DMS79 (cell line): ENCODE data around the gene PRMT3.
A peak's percentile ranks its signal among the peaks of the same experiment; 100 is the strongest.
"Not testable (repeated sequence)": the region's sequence is repeated elsewhere in the genome, so short reads cannot be mapped to it uniquely, and the experiment has no call there.

Experiments used
- DNase-seq: peaks from one replicate; lab custom pipeline; 2025; lab: John Stamatoyannopoulos, UW

PRMT3 gene

DNA sequence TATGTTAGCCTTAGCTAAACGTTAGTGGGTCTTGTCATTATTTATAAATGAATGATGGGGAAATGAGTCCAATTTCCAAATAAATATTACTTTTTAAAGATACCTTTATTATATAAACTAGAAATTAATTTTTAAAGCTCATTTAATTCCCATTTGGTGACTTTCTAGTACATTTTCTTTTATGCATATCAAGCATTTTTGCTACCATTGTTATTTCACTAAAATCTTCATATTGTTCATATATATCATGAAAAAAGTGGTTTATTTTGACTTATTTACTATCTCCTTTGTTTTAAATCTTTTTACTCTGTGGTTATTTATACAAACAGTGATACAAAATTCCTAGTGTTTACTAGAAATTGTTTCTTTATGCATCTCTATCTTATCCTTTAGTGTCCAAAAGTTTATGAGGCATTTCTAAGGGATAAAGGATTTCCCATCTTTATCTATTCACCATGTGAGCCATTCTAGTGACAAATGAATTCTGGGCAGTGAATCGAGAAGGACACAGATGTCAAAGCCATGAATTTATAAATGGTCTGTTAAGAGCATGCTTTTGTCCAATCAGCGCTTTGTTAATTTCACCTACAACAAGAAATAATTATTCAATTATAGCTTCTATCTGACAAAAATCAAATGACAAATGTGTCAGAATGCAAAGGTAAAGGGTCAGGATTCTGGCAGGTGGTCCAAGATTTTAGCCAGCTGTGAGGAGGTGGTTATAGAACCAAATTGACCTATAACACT lies 70.6 kb downstream of the PRMT3 start:
- DNase-seq: no peak

DNA sequence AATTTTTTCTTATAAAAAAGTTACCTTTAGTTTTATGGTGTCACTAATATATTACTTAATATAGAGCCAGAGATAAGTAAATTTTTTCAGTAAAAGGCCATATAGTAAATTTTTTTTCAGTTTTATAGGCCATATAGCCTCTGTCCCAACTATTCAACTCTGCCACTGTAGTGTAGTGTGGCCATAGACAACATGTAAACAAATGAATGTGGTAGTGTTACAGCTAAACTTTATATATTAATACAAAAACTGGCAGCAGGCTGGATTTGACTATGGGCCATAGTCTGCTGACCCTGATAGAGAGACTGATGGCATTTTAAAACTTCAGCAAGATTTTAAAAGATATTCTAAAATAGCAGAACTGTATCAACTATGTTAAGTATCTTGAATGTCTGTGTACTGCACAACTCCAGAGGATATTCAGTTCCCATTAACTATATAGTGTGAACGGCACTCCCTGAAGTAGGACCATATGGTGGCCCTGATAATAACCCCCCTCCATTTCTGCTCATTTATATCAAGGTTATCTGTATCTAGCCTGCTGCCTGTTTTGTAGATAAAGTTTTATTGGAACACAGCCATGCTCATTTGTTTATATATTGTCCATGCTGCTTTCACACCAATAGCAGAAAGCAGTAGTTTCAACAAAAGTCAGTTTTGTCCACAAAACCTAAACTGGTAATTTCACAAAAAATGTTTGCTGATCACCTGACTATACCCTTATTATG lies 71.6 kb downstream of the PRMT3 start:
- no peak for DNase-seq

DNA sequence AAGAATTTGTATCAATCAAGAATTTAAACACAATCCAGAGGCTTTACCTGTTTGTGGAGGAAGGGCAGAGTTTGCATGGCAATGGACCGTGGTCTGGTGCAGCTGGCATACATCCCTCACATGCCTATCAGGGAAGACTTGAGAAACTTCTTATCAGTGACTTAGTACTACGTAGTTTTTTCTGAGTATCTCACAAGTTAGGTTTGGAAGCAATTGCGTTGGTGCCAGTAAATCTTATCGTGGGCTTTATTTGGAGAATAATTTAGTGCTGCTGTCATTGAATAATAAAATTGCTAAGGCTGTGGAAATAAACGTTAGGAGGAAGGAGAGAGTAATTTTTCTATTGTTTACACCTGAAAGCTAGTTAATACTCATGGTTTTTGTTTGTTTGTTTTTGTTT lies 72.3 kb downstream of the PRMT3 start:
- no peak for DNase-seq

DNA sequence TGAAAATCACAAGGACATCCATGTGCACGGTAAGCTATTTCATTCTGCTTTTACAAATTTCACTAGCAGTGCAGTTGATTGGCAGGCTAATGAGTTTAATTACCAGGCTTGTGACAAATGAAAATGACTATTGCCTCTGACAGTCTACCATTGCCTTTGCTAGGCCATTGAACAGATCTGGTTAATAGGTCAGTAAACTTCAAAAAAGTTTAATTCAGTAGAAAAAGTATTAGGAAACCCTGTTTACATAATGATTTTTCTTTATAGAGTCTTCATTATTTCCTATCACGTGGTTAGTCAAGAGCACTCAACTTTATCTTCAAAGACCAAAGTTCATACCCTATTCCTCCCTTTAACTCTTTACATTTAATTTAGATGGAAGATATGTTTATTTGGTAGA lies 77.0 kb downstream of the PRMT3 start:
- DNase-seq: no peak

DNA sequence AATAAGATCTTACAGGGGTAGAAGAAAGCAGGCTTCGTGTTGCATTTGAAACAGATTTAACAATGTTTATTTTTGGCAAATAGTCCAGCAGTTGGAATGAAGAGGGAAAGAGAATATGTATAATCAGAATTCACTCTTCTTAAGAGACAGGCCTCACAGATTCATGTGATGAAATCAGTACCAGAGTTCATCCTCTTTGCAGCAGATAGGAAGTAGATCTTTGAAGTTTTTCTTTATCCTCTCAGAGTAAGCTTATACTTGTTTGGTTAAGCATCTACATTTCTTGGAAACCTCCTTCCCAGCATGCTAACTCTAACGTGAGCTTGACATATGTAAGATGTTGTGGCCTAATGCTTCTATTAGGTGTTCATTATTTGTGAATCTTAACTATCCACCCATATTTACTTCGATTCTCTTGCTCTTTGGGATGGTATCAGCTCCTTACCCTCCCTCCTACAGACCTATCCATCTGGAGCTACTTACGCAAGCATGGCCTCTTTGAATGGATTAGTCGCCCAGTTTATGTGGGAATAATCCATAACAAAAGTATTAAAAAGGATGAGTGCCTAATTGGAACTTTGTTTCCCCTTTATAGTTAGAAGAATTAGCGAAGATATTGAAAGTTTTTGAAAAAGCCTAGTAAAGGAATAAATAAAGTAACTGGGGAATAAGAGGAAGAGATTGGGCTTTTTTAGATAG lies 80.1 kb downstream of the PRMT3 start:
- DNase-seq: no peak

DNA sequence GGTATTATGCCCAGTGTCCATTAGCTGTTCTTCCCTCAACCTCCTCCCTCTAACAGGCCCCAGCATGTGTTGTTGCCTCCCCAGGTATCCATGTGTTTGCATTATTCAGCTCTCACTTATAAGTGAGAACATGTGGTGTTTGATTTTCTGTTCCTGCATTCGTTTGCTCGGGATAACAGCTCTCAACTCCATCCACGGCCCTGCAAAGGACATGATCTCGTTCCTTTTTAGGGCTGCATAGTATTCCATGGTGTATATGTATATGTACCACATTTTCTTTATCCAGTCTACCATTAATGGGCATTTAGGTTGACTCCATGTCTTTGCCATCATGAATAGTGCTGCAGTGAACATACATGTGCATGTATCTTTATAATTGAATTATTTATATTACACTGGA lies 82.8 kb downstream of the PRMT3 start:
- no peak for DNase-seq

DNA sequence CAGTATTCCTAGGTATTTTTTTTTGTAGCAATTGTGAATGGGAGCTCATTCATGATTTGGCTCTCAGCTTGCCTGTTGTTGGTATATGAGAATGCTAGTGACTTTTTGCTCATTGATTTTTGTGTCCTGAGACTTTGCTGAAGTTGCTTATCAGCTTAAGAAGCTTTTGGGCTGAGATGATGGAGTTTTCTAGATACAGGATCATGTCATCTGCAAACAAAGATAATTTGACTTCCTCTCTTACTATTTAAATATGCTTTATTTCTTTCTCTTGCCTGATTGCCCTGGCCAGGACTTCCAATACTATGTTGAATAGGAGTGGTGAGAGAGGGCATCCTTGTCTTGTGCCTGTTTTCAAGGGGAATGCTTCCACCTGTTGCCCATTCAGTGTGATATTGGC lies 84.4 kb downstream of the PRMT3 start:
- DNase-seq: not testable (repeated sequence)

DNA sequence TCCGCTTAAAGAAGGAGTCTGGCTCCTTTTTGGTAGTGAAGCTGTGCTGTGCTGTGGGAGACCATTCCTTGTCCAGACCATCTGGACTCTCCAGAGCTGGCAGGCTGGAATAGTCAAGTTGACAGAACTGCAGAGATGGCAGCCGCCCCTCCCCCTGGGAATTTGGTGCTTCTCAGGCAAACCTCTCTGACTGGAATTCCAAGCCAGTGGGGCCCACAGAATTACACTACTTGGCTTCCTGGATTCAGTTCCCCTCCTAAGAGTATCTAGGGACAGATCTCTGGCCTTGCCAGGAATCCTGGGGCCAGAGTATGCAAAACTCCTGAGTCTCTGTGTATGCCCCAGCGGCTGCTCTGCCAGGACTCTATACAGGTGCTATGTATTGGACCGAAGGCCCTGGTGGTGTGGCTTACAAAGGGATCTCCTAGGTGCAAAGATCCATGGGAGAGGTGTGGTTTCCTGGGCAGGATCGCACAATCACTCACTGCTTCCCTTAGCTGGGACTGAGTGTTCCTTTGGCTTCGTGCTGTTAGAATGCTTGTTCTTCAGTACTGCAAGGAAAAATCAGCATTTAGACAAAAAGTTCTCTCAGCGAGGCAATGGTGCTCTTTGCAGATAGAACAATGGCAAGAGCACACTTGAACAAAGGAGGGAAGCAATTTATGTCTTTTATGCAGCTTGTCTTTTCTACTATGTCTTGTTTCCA lies 86.8 kb downstream of the PRMT3 start:
- no peak for DNase-seq

DNA sequence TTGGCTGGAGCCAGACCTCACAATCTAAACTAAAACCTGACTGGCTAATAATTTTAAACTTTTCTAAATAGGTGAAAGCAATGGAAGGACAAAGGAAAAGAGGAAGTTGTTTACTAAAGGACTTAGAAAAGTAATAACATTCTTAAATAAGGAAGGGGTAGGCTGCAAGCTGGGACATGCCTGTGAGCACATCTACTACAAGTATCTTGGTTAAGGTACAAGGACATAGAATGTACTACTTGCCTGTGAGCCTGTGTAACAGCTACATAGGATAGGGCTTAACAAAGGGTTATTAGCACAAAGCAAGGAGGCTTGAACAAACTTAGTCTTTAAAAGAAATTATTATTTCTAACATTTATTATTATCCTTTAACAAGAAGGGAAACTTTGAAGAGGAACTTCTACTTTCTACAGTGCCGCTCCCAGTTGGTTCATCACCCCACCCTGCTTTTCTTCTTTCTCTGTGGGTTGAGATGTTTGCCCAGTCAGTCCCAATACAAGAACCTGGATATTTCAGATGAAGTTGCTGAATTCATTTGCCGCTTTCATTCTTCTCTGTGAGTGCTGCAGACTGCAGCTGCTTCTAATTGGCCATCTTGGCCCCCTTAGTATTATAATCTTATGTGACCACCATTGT lies 87.5 kb downstream of the PRMT3 start:
- DNase-seq: no peak

DNA sequence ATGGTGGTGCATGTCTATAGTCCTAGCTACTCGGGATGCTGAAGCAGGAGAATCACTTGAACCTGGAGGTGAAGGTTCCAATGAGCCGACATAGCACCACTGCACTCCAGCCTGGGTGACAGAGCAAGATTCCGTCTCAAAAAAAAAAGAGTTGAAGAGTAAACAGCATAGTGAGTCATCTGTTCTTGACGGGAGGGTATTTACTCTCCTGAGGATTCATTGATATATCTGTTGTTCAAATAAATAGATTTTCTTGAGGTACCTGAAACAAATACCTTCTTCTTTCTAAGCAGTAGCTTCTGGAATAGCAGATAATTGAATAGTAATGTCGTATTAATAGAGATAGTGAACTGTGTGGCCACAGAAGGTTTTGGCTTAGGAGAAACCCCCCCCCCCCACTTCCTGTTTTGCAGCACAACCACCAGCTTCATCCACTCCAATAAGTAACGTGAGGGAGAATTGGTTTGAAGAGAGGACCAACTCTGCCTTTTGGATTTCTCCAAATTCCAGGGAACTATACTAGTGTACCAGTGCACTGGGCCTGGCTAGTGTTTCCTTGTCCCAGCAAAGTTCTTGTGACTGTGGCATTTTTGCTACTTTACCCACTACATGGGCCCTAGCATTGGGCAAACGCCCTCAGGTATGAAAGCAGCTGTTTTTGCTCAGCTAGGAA lies 90.0 kb downstream of the PRMT3 start:
- DNase-seq: no peak

DNA sequence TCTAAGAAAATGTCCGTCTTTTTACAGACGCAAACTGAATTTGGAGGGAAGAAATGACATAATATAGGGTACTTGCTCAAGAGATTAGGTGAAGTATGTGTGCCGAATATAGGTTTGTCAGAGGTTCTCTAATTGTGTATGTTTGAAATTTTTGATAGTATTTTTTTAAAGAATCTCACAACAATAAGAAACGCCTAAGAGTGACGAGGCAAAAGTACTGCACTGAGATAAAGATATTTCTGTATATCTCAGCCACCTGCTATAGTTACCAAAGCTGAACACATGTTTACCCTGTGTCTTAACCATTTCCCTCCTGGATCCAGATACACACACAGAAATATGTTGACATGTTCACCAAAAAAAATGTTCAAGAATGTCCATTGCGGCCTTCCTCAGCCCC lies 92.0 kb downstream of the PRMT3 start:
- DNase-seq: no peak

DNA sequence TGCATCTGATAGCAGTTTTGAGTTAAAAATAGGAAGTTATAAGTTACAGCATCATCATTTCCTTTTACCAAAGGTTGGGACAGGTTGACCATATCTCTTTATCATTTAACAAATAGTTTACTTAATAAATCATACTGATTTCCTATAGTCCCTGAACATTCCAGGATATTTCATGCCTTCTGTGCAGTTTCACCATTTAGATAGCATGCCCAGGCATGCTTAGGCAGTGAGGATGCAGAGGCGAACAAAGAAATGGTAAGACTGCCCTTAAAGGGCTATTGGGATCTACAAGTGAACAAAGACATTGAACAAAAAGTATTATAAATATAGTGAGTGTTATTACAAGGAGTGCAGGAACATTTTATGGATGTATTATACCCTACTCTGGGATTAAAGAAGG lies 96.4 kb downstream of the PRMT3 start:
- no peak for DNase-seq

DNA sequence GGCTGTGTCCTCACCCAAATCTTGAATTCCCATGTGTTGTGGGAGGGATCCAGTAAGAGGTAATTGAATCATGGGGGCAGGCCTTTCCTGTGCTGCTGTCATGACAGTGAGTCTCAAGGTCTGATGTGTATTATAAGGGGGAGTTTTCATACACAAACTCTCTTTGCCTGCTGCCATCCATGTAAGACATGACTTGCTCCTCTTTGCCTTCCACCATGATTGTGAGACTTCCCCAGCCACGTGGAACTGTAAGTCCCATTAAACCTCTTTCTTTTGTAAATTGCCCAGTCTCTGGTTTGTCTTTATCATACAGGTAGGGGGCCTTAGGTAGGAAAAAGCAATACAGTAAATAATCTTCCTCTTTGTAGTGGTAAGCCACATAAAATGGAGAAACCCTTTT lies 96.9 kb downstream of the PRMT3 start:
- not testable (repeated sequence) for DNase-seq

DNA sequence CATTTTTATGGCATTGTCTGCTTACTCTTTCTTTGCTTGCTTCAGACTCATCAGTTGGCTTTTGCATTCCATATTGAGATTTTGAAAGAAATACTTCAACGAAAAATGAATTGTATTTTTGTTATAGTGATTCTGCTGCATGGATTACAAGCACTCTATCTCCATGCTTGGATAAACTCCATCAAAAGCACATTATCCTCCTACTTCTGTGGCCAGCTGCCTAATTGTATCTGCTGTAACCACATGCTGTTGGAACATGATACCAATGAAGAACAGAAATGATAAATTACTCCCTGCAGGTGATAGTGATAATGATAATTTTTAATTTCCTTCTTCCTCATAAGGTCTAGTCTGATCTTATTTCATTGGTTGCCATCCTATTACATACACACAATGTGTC lies 100.8 kb downstream of the PRMT3 start:
- DNase-seq: peak; percentile 90

DNA sequence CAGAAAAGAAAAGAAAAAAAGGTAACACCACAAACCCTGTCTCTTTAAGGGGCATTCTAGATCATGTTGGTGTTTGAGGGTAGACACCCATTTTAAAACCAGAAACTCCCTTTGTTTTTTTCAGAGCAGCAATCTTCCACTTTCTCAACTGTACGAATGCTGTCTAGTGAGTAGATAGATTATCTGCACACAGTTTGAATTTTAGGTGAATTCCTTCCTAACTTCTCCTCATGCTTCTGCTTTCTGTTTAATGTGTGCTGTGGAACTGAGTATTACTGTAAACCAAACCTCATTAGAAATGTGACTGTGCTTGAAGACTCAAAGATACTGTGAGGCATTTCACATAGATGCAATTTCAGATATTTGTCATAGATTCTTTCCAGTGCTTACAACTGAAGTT lies 102.4 kb downstream of the PRMT3 start:
- no peak for DNase-seq

DNA sequence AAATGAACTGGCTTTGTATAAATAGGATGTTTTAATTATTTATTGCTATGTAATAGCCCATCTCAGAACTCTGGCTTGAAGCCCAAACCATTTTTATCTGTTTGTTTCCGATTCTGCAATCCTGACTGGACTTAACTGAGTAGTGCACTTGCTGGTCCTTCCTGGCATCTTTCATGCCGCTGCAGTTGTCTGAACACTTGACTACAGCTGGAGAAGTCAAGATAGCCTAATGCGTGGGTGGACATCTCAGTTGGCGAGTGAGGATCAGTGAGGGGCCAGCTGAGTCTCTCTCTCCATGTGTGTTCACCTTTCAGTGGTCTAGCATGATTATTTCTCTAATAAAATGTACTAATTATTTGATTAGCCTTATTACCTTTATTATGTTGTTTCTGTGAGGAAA lies 105.8 kb downstream of the PRMT3 start:
- DNase-seq: no peak

DNA sequence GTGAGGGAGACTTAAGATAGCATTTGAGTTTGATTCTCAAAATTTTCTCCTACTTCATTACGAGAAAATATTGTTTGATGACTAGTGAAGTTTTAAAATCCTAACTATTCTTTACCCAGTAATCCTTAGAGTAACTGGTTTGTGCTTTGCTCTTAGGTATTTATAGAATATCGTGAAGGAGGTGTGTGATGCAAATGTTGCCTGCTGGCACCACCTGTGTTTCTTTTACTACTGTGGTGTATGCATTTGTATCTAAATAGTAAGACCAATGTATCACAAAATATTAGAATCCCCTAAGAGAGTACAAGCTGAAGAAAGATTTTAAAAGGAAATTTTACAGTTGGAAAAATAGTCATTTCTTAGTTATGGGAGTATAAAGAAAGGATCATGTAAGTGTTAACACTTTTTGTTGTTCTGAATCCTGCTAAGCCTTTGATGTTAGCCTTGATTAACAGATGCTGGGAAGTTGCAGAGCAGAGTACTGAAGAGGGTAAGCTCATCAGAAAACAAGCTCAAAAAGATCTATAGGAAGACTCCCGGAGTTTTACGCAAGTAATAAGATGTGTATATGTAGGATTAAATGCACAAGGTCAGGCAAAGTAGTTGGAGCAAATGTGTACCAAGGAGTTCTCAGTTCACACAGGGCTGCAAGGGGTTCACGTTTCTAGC lies 109.7 kb downstream of the PRMT3 start:
- DNase-seq: no peak

DNA sequence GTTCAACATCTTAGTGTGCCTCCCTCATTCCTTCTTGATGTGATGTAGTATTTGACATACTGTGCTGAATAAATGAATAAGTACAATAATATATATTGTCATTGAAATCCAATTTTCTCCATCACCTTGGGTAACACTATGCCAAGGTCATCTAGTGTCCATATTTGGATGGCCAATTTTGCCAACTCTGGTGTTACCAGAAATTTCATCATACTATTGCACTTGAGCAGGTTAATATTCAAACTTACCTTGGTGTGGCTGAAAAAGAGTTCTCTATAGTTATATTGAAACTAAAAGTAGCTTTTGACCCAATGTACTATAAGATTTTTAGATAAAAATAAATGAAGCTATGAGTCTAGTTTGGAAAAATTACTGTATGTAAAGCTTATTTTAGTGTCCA lies 113.7 kb downstream of the PRMT3 start:
- DNase-seq: no peak

DNA sequence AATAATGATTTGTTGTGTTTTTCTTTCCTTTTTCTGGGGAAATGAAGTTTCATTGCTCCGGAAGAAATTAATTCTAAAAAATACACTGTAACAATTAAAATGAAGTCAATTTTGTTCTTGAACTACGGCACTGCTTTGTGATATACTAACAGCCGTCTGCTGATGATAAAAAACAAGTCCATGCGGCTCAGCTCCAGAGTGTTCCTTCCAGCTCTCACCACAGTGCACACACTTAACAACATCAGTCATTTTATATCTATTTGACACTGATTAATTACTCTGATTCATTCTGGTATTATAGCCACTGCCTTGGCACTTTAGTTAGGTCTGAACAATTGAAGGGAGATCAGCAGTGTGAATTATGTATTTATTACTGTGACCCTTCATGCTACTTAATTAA lies 114.5 kb downstream of the PRMT3 start:
- DNase-seq: no peak

DNA sequence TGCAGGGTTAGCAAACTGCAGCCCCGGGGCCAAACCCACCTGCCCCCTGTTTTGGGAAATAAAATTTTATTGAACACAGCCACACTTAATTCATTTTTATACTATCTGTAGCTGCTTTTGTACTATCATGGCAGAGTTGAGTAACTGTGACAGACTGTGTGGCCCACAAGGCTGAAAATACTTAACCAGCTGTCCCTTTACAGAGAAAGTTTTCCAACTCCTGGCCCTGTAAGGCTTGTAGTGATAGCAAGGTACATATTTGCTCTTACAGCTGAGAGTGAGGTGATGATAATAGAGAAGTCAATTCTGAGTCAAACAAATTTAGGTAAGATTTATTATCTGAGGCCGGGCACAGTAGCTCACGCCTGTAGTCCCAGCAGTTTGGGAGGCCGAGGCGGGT lies 124.5 kb downstream of the PRMT3 start:
- no peak for DNase-seq

DNA sequence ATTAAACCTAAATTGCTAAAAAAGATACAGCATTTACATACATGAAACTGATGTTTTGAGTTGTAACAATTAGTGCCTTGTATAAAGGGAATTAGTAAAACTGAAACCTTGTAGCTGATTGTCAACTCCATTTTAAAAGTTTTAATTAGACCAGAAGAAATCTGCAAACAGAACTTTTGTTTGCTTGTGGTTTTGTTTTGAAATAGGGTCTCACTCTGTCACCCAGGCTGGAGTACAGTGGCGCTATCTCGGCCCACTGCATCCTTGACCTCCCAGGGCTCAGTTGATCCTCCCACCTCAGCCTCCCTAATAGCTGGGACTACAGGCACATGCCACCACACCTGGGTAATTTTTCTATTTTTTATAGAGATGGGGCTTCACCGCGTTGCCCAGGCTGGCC lies 125.4 kb downstream of the PRMT3 start:
- DNase-seq: no peak
